Measurements from ENCODE around the gene FXR2. TPM values are rescaled to one million over a fixed set of nuclear protein-coding genes. Genes with fewer than 3 reads are reported as not detected.

FXR2 gene
- total and polyA plus RNA-seq, 7 donors, result 88.2 to 164 (median 110) TPM

DNA sequence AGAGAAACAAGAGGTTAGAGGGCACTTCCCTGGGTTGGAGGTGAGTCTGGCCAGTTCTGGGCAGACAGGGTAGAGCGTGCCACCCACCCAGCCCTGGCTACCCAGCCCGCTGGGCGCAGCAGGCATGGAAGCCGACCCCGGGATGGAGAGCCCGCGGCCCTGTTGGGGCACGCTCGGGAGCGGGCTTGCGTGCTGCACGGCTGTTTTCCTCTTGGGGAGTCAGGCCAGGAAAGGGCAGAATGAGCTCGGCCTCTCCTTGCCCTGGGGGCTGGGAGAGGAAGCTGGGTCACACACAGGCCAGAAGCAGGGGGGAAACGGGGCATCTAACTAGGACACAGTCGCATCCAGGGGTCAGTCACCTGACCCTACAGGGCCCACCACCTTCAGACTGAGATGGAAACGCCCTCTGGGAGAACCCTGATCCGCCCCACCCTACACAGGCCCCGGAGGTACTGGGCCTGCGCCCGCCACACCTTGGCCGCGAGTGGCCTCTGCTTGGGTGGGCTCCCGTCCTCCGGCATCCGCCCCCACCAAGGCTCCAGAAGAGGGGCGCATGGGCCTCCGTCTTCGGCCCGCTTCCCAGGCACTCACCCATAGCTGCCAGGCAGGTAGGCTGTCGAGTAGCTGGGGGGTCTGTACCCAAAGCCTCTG, 26.0 kb downstream of the FXR2 start:
- peak overlapping the region; percentile 69 for H3K27ac ChIP-seq
- no peaks in the 10 kb centered on the region for H3K9me3 ChIP-seq
- intact Hi-C loops (cut with DNase I), result loop anchor here in 1 of 2 donors (2.0 to 10.0 kb wide), 2 partner anchors 74 to 354 kb away; partner anchors contain the start of genes DVL2 and PHF23
- ATAC-seq, result peak; percentile 0 to 3 (median 1)
- peak overlapping the region; percentile 58 for H3K4me3 ChIP-seq
- TF ChIP-seq, protein P1, sequence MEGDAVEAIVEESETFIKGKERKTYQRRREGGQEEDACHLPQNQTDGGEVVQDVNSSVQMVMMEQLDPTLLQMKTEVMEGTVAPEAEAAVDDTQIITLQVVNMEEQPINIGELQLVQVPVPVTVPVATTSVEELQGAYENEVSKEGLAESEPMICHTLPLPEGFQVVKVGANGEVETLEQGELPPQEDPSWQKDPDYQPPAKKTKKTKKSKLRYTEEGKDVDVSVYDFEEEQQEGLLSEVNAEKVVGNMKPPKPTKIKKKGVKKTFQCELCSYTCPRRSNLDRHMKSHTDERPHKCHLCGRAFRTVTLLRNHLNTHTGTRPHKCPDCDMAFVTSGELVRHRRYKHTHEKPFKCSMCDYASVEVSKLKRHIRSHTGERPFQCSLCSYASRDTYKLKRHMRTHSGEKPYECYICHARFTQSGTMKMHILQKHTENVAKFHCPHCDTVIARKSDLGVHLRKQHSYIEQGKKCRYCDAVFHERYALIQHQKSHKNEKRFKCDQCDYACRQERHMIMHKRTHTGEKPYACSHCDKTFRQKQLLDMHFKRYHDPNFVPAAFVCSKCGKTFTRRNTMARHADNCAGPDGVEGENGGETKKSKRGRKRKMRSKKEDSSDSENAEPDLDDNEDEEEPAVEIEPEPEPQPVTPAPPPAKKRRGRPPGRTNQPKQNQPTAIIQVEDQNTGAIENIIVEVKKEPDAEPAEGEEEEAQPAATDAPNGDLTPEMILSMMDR (IDR thresholded peaks at IDR 0.05), result no peak
- 57 to 71% (median 57%) methylated on average over 28 to 30 of the region's 30 CpGs for WGBS, 3 donors
- H3K36me3 ChIP-seq (ENCODE audit: insufficient read depth in 1 of 2, low read depth in 1 of 2), result peaks cover 17 to 59% of the 10 kb centered on the region in 2 donors
- H3K4me1 ChIP-seq, result peaks cover 40% of the 10 kb centered on the region
- DNase-seq, result peak in 1 of 2 donors; percentile 55
- H3K27me3 ChIP-seq (ENCODE audit: insufficient read depth in 3 of 3, low read length in 2 of 3), result no peaks in the 10 kb centered on the region

DNA sequence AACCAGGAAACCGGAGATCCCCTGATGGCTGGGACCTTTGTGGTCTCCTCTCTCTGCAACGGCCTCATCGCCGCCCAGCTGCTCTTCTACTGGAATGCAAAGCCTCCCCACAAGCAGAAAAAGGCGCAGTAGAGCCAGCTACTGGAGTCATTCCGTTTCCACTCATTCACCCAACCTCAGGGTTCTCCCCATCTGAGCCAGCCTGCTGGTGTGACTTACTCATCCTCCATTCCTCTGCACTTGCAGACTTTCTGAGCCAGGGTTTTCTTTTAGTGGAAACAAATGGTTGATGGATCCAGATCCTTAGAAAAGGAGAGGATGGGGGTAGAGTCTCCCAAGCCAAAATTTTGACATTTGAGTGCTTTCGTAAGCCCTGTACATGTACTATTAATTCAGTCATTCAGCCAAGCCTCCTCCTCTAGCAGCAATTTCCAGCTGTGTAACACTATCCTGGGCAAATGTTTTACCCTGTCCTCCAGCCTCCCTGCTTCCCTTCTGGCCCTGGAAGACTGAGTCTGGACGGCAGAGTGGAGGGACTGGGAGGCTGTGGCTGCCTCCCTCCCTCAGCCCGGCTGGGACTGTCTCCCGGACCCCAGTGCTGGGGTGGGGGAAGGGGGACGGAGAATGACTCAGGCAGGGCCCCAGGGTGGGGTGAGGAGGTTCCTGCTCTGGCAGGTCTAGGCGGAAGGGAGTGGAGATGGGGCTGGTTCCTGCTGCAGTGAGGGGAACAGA, 27.1 kb downstream of the FXR2 start:
- Histone ChIP-seq H3K36me3 (ENCODE audit: insufficient read depth in 1 of 2, low read depth in 1 of 2) (peaks cover 8 to 49% of the 10 kb centered on the region in 2 donors), H3K27me3 (ENCODE audit: insufficient read depth in 3 of 3, low read length in 2 of 3) (no peaks in the 10 kb centered on the region), H3K4me1 (peaks cover 48% of the 10 kb centered on the region), H3K27ac (peak overlapping the region; percentile 8), H3K9me3 (no peaks in the 10 kb centered on the region), H3K4me3 (no peak overlapping the region)
- TF ChIP-seq, protein P1 (IDR thresholded peaks at IDR 0.05), result no peak
- ATAC-seq, result no peak
- peak; percentile 25 to 48 for DNase-seq
- WGBS, 3 donors, result 61 to 66% (median 63%) methylated on average over 12 of the region's 12 CpGs
- intact Hi-C loops (cut with DNase I), result loop anchor here in 1 of 2 donors (2.0 to 10.0 kb wide), 2 partner anchors 73 to 353 kb away; partner anchors contain the start of genes DVL2 and PHF23

- DNase-seq, result peak in 1 of 2 donors; percentile 56
- Histone ChIP-seq H3K4me1 (peaks cover 54% of the 10 kb centered on the region), H3K9me3 (no peaks in the 10 kb centered on the region), H3K27ac (no peak overlapping the region), H3K27me3 (ENCODE audit: insufficient read depth in 3 of 3, low read length in 2 of 3) (no peaks in the 10 kb centered on the region), H3K36me3 (ENCODE audit: insufficient read depth in 1 of 2, low read depth in 1 of 2) (peaks cover 4 to 41% of the 10 kb centered on the region in 2 donors), H3K4me3 (no peak overlapping the region)
- no peak for ATAC-seq
- WGBS, 3 donors, result 64 to 73% (median 66%) methylated on average over 9 of the region's 9 CpGs
- TF ChIP-seq, protein P1 (IDR thresholded peaks at IDR 0.05), result no peak
- intact Hi-C loops (cut with DNase I), result loop anchor here in 1 of 2 donors (10.0 kb wide), 1 partner anchor 352 kb away; the partner anchor contains the start of genes DVL2 and PHF23
Observed at GRCh38 chr17:7586673-7587419, 27.9 kb downstream of the FXR2 start.

DNA sequence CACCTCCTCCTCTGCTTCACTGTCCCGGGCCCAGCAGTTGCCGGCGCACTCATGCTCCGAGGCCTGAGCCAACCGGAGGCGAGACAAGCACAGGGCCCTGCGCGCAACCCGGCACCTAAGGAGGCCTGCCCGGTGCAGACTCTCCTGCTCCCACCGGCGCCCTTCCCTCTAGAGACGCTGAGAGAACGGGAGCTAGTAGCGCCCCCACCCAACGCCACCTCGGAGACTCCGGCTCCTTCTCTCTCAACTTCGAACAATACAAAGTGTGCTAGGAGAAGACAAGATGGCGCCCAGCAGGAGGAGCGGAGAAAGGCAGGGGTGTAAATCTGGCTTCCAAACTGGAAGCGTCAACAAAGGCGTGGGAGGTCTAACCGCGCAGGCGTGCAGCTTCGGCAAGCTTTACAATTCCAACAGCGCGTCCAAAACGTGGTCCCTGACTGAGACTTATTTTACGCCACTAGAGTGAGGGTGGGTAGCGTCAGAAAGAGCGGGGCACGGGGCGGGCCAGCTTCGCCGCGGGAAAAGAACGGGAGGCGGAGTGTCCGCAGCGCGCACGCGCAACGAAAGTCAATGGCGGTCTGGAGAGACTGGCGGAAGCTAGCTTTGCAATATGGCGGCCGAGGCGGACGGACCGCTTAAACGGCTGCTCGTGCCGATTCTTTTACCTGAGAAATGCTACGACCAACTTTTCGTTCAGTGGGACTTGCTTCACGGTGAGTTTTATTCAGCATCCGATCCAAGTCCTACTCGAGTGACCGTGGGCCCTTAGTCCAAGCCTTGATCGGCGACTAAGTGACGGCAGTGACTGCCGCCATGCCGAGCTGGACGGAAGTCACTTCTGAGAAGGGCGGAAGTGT, 31.2 kb downstream of the FXR2 start, which contains the start of gene MPDU1:
Gene MPDU1, plus strand, starts transcription at position 600 of the 857 bp plus-strand sequence. Its CDS starts 11 bp downstream, at position 611.
- DNase-seq, result peak; percentile 98 to 99
- peak; percentile 81 to 87 (median 82) for ATAC-seq
- H3K27ac ChIP-seq, result peak within 1 kb of the TSS; percentile 89
- H3K27me3 ChIP-seq (ENCODE audit: insufficient read depth in 3 of 3, low read length in 2 of 3), result no peaks in the 10 kb centered on the region
- H3K9me3 ChIP-seq, result no peaks in the 10 kb centered on the region
- intact Hi-C loops (cut with DNase I), result loop anchor here in 1 of 2 donors (5.0 to 10.0 kb wide), 2 partner anchors 104 to 349 kb away; partner anchors contain the start of genes DVL2, PHF23, TP53 and WRAP53
- WGBS, 3 donors, result 13 to 15% (median 13%) methylated on average over 67 to 69 of the region's 69 CpGs
- TF ChIP-seq, protein P1 (IDR thresholded peaks at IDR 0.05), result no peak
- peaks cover 0 to 32% of the 10 kb centered on the region in 2 donors for H3K36me3 ChIP-seq (ENCODE audit: insufficient read depth in 1 of 2, low read depth in 1 of 2)
- peaks cover 42% of the 10 kb centered on the region for H3K4me1 ChIP-seq
- H3K4me3 ChIP-seq, result peak within 1 kb of the TSS; percentile 78

Data from psoas muscle (tissue), 8 donors.